DMS53 treated with DMSO at 0.1 percent for 48 hours (cell line): ENCODE results near the gene ADRA2C.

ENCODE experiments used
- DNase-seq: peaks from one replicate; lab custom pipeline; 2025; ENCODE audit not compliant: unreplicated experiment; lab: John Stamatoyannopoulos, UW

The ADRA2C gene

DNA sequence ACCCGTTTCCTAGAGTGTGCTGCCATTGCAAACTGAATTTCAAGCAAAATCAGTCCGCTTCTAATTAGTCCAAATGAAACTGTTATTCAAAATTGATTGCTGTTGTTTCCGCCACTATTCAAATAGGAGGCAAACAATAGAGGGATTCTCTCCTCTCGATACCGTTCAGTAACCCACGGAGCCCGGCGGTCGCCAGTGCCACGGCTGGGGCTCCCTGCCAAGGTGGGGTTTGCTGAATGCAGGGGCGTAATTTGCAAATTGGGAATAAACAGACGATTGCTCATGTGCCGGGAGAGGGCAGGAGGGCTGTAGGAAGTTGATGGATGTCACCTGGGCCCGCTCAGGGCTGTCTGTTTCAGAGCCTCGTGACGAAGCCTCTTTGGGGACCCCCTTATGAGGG lies 8.8 kb downstream of the ADRA2C start:
- no peak for DNase-seq

DNA sequence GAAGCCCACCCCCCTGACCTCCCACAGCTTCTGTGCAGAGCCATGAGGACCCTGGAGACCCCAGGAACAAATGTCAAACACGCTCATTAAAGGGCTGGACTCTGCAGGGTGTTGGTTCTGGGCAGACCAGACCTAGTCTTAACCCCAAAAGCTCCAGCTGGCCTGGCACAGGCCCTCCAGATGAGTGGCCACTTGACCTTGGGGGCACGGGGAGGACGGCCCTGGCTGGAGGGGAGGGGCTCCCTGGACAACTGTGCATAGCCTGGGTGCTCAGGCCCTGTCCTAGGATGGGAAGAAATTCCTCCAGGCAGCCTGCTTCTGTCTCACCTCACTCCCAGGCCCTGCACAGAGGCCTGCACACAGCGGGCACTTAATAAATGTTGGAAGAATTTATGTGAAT lies 9.4 kb downstream of the ADRA2C start:
- no peak for DNase-seq

DNA sequence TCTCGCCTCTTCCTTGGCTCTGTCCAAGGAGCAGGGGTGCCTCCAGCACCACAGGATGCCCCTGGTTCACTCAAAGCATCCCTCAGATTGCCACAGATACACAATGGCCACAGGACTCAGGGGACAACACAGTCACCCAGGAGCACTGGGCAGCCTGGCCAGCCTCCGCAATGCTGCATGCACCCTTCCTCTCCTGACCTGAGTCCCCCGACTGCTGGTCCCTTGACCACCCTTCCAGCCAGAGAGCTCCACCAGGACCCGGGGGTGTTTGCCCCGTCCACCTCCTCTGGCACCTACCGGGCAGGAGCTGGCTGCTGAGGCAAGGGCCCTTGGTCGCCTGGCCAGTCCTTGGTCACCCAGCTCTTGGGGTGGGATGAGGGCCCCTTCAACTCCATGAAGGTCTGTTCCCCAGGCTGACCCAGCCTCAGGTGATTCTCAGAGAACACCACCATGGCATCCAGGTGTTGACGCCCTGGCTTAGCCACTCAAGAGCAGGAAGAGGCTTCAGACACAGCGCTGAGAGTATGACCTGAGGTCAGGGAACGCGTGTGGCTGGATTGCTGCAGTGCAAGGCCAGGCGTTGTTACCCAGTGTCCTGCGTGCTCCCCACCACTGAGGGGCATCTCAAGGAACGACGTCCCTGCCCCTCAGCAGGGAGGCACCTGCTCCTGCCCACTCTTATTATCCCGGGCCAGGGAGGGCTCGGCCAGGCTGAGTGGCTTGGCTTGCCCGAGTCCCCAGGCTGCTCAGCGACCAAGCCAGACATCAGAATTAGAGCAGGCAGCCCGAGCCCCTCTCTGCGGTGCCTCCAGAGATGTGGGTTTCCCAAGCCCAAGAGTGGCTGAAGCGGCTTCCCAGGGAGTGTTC lies 10.2 kb downstream of the ADRA2C start:
- no peak for DNase-seq

DNA sequence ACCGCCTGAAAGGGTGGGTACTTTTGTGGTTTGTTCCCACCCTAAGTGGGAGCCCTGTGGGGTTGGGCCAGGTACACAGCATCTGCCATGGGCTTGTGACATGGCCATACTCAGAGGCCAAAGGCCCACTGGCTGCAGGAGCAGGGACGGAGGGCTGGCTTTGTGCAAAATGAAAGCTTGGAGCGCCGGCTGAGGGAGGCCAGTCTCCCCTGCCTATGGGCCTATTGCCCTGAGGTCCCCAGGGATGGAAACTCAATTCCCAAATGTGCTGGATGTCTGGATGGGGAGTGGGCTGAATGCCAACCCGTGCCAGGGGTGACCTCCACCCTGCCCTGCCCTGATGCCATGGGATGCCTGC lies 10.8 kb downstream of the ADRA2C start:
- DNase-seq, result no peak

DNA sequence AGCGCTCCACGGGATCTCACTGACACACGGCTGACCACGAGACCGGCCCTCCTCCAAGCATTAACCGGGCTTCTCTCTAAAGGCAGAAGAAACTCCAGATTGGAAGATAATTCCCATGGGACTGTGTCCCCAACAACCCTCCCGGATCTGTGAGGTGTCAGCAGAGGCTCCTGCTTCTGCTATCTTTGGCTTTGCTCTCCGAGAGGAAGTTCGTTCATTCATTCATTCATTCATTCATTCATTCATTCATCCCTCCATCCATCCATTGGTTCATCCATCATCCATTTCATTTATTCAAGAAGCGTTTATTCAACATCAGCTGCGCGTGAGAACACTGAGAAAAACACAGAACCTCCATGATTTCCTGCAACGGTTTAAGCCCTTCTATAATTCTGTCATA lies 11.5 kb downstream of the ADRA2C start:
- DNase-seq, result no peak

DNA sequence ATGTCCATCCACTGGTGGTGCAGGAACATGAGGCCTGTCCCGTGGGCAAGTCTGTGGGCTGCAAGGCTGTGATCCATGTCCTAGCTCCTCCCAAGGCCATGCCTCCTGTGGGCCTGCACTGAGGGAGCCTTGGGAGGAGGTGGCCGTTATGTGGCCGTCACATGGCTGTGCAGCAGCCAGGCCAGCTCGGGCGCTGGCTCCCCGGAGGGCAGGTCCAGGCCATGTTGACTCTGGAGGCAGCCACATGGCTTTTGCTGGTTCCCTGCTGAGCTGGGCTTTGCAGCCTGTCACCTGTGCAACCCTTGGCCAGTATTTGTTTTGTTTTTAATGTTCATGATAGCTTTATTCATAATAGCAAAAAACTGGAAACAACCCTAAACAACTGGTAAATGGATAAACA lies 13.3 kb downstream of the ADRA2C start:
- DNase-seq, result no peak

DNA sequence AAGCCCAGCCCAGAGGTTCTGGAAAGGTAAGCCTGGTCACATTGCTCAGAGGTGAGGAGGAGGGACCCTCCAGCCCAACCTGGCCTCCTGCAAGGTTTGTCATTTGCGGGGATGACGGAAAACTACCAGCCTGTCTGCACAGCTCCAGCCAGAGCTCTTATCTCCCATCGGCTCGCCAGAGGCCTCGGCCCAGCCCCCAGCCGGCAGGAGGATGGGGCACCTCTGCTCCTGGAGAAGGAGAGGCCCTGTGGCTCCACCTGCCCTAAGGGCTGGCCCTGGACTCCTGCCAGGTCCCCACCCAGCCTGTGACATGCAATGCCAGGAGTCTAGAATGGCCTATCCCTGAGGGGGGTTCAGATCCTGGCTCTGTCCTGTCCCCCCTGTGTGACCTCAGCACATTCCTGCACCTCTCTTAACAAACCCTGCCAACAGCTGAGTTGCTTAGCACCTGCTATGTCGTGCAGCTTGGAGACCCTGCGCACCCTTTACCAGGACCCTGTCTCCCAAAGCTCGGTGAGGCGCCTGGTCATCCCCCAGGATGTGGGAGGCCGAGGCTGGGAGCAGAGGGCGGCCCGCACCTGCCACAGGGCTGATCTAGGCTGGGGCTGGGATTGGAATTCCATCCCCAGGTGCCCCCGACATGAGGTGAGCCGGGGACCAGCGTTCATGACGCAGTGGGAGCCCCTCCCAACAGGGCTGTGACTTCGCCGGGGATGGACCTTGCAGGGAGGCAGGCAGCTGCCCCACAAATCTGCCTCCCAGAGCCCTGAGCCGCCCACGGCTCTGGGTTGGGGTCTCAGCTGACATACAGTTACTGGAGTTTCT lies 14.4 kb downstream of the ADRA2C start:
- DNase-seq, result no peak

DNA sequence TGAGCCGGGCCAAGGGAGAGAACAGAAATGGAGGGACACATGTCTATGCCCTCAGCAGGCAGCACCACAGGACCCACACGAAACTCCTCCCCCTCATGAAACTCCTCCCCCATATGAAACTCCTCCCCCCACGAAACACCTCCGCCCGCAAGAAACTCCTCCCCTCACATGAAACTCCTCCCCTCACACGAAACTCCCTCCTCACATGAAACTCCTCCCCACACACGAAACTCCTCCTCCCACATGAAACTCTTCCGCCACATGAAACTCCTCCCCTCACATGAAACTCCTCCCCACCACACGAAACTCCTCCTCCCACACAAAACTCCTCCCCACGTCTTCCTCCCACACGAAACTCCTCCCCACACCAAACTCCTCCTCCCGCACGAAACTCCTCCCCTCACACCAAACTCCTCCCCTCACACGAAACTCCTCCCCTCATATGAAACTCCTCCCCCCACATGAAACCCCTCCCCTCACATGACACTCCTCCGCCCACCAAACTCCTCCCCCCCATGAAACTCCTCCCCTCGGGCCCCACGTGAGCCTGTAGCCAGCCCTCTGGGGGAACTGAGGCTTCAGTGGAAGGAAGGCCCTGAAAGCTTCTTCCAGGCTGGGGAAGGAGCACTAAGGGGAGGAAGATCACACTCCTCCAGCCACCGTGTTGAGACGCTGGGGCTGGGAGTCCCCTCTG lies 15.2 kb downstream of the ADRA2C start:
- DNase-seq, result no peak

DNA sequence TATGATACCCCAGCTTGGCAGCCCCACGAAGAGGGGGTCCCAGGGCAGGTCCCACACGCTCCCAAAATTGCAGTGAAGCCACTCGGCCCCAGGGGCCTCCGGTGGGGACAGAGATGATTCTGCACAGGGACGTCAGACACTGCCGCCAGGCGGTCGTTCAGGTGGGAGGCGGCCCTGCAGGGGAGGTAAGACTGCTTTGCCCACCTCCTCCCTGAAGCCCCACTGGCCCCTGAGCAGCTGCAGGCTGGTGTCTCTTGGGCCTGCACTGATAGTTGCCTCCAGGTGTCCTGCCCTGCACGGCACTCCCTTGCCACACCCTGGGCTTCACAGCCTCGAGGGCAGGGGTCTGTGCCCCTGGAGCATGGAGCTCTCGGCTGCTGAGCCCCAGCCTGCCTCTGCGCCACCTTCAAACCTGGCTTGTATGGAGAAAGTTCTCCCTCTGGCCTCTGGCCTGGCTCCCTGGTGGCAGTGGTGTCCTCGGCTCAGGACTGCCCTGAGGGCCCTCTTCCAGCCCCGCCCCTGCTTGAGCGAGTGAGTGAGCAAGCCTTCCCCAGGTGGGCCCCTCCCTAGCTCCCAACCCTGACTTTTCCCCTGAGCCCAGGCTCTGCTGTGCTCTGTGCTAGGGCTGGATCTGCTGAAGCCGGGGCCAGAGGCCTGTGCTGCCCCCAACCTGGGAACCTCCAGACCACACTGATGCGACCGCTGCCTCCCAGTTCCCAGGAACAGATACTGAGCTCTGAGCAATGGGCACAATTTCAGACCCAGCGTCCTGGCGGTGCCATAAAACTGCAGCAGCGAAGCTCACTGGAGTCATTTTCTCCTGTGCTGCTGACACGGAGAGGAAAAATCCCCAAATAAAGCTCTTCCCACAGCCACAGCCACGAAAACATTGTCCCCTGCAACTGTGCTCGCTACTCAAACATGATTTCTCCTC lies 16.1 kb downstream of the ADRA2C start:
- no peak for DNase-seq

DNA sequence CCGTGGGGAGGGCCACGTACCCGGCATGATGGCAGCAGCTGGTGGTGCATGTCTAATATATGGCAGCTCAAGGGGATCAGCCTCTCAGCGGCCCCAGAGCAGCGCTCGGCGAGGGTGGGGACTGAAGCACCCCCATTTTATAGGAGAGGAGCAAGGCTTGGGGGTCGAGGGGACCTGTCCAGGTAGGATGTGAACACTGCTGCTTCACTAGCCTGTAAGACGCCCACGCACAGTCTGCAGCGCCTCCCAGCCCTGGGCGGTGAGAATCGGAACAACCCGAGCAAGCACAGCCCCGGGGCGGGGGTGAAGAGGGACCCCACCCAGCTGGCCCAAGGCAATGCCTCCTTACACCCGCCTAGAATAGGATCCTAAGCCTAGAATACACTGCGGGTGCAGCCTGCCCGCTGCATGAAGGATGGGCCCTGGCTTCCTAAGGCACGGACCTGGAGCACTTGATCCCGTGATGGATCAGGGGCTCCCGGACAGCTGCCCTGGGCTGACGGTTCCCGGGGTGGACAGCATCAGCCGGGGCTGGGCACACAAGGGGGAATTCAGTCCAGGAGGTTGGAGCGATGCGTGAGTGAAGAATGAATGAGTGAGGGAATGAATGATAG lies 17.6 kb downstream of the ADRA2C start:
- DNase-seq, result no peak

DNA sequence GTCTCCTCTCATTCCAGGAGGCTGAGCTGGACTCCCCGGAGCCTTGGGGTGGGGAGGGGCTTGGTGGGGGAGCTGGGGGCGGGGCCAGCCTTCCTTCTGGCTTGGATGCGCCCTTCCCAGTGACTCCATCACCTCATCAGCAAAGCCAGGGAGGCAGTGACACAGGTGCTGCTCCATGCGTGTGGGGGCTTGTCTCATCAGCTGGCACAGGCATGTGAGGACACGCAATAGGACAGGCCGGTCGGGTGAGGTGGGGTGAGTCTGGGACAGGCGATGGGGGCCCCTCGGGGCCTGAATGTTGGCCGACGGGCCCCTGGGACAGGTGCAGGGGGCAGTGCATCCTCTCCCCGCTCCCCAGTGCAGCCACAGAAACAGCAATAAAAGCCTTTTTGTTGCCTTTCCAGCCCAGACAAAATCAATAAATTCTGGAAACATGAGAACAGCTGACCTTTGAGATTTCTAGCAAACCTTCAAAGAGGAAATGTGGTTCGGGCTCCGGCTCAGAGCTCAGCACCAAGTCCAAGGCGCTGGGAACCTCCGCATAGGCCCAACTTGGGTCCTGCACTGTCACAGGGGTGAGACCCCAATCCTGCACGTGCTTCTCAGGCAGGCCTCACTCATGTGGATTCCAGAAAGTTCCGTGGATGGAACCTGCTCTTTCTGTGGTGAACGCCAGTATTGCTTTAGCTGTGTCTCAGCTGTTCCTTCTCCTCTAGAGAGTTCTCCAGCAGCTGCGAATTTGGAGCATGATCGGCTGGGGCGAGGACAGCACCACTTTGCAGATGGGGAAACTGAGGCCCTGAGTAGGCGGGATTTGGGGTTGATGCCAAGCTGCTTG lies 18.5 kb downstream of the ADRA2C start:
- DNase-seq, result no peak

DNA sequence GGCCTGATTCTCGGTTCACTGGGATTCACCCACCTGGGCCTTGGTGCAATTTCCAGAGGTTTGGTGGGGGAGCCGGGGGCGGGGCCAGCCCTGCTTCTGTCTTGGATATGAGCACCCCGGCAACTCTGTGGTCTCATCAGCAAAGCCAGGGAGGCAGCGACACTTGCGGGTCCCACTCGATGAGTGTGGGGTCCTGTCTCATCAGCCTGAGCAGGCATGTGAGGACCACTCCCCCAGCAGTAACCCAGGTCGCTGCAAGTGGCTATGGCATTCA lies 19.0 kb downstream of the ADRA2C start:
- DNase-seq, result no peak

DNA sequence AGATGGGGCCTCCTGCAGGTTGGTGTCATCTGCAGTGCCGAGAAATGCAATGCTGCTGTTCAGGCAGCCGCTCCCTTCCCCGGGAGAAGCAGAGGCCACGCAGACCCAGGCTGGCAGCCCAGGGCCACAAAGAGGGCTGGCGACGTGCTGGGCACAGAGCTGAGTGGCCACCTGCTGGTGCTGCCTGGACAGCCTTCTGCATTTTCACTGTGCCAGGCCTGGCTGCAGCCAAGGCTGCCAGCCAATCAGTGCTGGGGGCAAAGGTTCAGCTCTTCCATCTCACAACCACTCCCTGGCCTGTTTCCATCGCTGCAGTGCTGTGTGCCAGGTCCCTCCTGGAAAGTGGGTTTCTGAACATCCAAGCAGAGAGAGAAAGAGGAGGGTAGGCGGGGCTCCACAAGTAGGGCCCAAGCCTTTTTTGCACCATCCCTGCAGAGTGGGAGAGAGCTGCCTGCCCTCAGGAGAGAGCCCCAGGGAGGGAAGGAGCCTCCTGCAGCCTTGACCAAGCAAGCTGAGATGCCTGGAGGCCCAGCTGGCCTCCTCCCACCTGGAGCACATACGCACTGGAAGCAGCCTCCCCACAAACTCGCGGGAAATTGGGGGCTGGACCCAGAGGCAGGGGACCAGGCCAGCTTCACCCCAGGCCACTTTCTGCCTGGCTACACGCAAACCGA lies 20.1 kb downstream of the ADRA2C start:
- DNase-seq, result no peak

DNA sequence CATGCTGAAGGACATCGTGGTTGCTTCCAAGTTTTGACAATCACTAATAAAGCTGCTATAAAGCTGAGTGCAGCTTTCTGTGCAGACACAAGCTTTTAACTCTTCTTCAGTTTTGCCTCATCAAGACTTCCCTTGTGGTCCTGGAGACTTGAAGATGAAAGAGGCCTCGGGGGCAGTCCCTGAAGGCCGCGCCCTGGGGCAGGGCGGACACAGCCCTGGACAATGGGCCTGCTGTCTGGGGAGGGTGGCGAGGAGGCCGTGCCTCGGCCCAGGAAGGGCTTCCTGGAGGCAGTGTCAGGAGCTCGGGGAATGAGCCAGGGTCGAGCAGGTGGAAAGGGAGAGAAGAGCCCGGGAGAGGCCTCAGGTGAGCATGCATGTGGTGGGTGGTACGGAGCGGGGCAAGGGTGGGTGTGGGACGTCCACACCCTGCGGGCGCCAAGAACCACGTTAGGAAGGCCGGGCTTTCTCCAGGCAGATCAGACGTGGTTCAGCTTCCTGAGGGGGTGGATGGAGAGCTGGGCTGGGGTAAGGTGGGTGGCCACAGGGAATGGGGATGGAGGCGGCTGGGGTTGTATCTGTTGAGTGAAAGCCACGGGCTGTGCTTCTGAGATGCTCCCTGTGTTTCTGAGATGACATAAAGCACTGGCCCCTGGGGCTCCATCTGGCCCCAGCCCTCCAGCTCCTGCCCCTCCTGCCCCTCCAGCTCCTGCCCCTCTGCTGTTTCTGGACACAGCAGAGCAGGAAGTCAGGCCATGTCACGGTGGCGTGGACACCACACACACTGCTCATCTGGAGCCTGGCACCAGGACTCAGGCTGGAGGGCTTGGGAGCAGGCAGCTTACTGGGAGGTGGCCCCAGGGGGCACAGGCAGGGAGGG lies 21.5 kb downstream of the ADRA2C start:
- DNase-seq, result no peak

DNA sequence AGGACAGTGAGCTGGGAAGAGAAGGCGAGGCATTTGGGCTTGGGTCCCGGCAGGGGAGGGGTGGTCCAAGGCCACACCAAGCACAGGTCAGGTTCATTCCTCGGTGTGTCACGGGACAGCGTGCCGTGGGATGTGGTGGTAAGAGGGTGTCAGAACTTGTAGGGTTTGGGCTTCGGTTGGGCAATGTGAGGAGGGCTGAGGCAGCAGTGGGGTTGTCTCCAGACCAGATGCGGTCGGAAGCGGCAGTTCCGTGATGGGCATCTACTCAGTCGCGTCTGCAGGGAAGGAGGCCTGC lies 22.1 kb downstream of the ADRA2C start:
- no peak for DNase-seq

DNA sequence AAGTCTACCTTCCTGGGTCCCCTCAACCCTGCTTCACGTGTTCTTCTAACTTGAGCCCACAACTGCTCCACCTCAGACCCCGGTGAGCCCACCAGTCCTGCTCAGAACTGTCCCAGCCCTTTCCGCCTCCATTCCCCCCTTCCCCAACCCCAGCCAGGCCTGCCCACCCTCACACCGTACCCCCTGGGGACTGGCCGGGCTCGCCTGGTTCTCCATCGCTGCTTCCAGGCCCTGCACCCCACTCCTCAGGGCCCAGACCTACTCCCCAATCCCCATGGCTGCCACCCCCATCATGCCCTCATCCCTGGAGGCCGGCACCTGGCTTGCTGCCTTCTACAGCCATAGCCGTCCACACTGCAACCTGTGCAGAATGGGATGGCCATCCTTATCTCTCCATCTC lies 23.4 kb downstream of the ADRA2C start:
- DNase-seq, result no peak

DNA sequence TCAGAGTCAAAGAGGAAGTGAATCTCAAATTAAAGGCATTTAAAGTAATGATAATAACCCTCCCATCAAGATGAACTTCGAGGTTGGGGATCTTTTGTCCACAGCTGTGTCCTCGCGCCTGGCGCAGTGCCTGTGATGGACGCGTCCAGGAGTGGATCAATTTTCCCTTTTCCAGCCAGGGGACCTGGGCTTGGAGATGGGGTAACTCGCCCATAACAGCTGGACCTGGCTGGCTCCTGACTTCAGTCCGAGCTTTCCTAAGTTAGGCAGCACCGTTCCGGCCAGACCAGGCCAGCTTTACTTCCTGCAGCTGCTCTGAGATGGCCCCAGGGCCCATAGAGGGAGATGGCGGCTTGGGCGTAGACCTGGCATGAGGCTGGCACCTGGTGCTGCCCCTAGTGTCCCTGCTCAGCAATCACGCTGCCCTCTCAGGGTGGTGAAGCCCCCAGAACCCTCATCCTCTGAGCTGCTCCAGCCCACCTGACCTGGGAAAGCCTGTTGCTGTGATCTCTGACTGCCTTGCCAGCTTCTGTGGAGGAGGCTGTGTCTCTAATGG lies 23.9 kb downstream of the ADRA2C start:
- no peak for DNase-seq

DNA sequence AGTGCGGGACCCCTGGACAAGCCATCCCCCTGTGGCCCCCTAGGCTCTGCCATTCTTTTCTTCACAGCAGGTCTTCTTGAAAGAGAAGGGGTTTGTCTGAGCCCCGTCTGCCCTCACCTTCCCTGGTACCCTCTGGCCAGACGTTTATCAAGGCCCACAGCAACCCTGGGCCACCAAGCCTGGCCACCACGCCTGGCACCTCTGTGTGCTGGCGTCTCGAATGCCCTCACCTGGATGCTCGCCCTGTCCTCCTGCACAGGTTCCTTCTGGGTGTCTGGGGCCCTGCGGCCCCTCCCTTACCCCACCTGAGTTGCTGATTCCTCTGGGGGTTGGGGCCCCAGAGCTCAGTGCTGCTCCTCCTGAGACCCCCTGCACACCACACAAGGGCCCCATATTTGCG lies 25.1 kb downstream of the ADRA2C start:
- DNase-seq, result no peak
